ENCODE results near the gene ABCA8.
"Not testable (repeated sequence)": the region's sequence is repeated elsewhere in the genome, so short reads cannot be mapped to it uniquely, and the experiment has no call there.

ABCA8 gene

DNA sequence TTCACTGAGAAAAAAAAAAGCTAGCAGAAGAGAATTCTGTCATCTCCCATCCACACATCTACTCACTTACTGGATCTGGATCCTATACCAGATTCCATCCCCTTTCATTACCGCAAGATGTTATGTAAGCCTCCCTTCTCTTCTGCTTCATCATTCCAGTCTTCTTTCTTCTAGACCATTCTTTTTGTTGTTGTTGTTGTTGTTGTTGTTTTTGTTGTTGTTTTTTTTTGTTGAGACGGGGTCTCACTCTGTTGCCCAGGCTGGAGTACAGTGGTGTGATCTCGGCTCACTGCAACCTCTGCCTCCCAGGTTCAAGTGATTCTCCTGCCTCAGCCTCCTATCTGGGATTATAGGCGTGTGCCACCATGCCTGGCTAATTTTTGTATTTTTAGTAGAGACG is 131.0 kb downstream of the ABCA8 start:
- DNase-seq (ENCODE audit: low spot score), result not testable (repeated sequence)

DNA sequence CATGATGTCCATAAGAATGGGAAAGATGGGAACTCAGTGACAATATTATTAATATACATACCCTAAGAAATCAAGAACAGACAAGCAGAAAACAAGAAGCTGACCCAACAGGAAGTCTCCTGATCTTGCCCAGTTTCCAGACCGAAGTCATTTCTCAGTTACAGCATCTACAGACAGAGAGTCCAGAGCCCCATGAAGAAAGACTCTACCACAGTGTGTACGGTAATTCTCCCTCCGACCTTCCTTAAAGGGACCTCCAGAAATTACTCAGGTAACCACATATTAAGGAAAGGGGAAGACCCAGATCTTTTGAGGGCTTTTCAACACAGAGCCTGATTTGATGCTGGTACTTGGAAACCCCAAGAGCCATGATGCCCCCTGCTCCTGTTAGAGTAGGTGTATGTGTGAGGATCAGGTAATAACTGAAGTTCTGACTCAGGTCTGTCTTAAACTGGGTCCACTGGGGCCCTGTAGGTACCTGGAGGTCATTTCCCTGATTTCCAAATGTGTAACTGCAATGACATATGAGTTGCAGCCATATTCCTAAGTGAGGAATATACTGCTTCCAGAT is 132.4 kb downstream of the ABCA8 start:
- DNase-seq (ENCODE audit: low spot score), result no peak

- no peak for DNase-seq (ENCODE audit: low spot score)
Observed at GRCh38 chr17:68821860-68822696, 133.1 kb downstream of the ABCA8 start.

- DNase-seq (ENCODE audit: low spot score), result no peak
Observed at GRCh38 chr17:68820825-68821481, 134.2 kb downstream of the ABCA8 start.

- DNase-seq (ENCODE audit: low spot score), result no peak
Observed at GRCh38 chr17:68820476-68820824, 134.7 kb downstream of the ABCA8 start.

GRCh38 chr17:68819465-68819864 is 135.7 kb downstream of the ABCA8 start:
- DNase-seq (ENCODE audit: low spot score), result peak; percentile 27
